GM12878 (cell line): Measurements from ENCODE around the gene BTBD9.

Experiments used
- ASH2L ChIP-seq: fragments of 300-600, 200-600 bp; sonication (generic); IDR thresholded peaks from 2 replicates; pipeline ENCODE4 v1.6.1; 2017; ENCODE audit warnings: low read depth, mild to moderate bottlenecking, borderline replicate concordance
- EP300 ChIP-seq, 2 experiments: fragments of 150-350 bp in 1 of 2; IDR thresholded peaks; 2 replicates each; pipeline ENCODE4 v1.6.1; 2011 to 2012; ENCODE audit warnings: low read depth in 2 of 2, low read length in 2 of 2, borderline replicate concordance in 1 of 2, improper control_type of control experiment in 1 of 2, inconsistent platforms in 1 of 2; ENCODE audit not compliant: control insufficient read depth in 1 of 2
- ESRRA ChIP-seq: IDR thresholded peaks from 2 replicates; pipeline ENCODE4 v1.6.1; 2012; ENCODE audit warnings: mild to moderate bottlenecking, low read length, improper control_type of control experiment
- POLR2AphosphoS5 ChIP-seq: IDR thresholded peaks from 2 replicates; pipeline ENCODE4 v1.6.1; 2011; ENCODE audit warnings: mild to moderate bottlenecking, low read length, inconsistent platforms
- STAT3 ChIP-seq: IDR thresholded peaks from 2 replicates; pipeline ENCODE4 v1.6.1; 2011; ENCODE audit warnings: low read depth, low read length, improper control_type of control experiment

DNA sequence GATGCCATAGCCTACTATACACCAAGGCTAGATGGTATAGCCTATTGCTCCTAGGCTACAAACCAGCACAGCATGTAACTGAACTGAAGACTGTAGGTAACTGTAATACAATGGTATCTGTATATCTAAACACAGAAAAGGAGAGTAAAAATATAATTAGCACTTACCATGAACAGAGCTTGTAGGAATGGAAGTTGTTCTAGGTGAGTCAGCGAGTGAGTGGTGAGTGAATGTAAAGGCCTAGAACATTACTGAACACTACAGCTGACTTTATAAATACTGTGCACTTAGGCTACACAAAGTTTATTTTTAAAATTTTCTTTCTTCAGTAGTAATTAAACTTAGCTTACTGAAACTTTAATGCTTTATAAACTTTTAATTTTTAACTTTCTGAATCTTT, 129.5 kb downstream of the BTBD9 start:
- TF ChIP-seq EP300 (IDR thresholded peaks at IDR 0.05; ENCODE audit: borderline replicate concordance in 1 of 2, control insufficient read depth in 1 of 2, low read depth in 2 of 2, low read length in 2 of 2), result no peak
- no peak for TF ChIP-seq ASH2L
- TF ChIP-seq ESRRA, result no peak
- no peak for TF ChIP-seq POLR2AphosphoS5
- no peak for TF ChIP-seq STAT3
